ENCODE results near the gene PTPN14. TPM values are rescaled to one million over a fixed set of nuclear protein-coding genes. Genes with fewer than 3 reads are reported as not detected.
A peak's percentile ranks its signal among the peaks of the same experiment; 100 is the strongest.

PTPN14 gene
- total RNA-seq, 1 experiment from 2014 or later: 243 TPM

DNA sequence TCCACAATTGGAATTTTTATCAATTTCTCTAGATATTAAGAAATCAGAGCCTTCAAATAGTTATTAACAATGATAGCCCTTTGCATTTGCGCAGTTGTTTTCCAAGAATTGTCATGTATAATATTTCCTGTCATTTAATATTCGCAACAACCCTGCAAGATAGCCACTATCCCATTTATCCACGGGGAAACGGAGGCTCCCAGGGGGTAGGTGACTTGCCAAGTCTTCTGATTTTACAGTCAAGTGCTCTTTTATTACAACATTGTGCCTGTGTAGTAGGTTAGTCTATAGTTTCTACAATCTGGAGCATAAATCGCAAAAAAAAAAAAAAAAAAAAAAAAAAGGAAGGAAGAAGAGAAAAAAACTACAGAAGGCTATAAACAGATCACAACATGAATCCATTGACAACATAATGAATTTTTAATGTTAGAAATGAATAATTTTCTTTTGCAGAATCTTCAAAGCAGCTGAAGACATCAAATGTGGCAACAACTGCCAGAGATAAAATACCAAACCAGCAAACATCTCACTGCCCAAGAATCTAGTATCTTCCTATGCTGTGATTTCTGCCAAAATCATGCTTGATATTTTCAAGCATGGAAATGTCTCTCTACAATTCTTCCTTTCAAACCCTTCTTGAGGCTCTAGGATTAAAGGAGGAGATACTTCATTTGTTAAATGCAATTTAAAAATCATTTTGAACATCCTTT, 125.5 kb downstream of the PTPN14 start:
- TF ChIP-seq, protein P1, sequence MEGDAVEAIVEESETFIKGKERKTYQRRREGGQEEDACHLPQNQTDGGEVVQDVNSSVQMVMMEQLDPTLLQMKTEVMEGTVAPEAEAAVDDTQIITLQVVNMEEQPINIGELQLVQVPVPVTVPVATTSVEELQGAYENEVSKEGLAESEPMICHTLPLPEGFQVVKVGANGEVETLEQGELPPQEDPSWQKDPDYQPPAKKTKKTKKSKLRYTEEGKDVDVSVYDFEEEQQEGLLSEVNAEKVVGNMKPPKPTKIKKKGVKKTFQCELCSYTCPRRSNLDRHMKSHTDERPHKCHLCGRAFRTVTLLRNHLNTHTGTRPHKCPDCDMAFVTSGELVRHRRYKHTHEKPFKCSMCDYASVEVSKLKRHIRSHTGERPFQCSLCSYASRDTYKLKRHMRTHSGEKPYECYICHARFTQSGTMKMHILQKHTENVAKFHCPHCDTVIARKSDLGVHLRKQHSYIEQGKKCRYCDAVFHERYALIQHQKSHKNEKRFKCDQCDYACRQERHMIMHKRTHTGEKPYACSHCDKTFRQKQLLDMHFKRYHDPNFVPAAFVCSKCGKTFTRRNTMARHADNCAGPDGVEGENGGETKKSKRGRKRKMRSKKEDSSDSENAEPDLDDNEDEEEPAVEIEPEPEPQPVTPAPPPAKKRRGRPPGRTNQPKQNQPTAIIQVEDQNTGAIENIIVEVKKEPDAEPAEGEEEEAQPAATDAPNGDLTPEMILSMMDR (IDR thresholded peaks at IDR 0.05; ENCODE audit: unreplicated experiment): no peak
- intact Hi-C loops (cut with micrococcal nuclease): loop anchor here (10.0 kb wide), 1 partner anchor 49 kb away; no protein-coding TSS in a partner anchor
- BruUV-seq (replicated peaks): no TSS peak
- ChIA-PET POLR2A (interaction anchor here (0.8 to 5.2 kb wide), 9 partner anchors 10 to 148 kb away, joined by 3 to 79 read pairs (median 6); partner anchors contain the start of gene PTPN14), CTCF (no interaction called here)
- H3K4me3 Mint-ChIP-seq (ENCODE audit: unreplicated experiment): no peak overlapping the region
- peaks cover 70% of the 10 kb centered on the region for H3K4me1 Mint-ChIP-seq (ENCODE audit: insufficient read depth, unreplicated experiment)
- H3K27ac Mint-ChIP-seq (ENCODE audit: low read depth, unreplicated experiment): peak overlapping the region; percentile 71
- H3K27me3 Mint-ChIP-seq (ENCODE audit: insufficient read depth, unreplicated experiment): no peaks in the 10 kb centered on the region
- no peak for DNase-seq (ENCODE audit: unreplicated experiment)
- peaks cover 31% of the 10 kb centered on the region for H3K36me3 Mint-ChIP-seq (ENCODE audit: insufficient read depth, unreplicated experiment)
- H3K9me3 Mint-ChIP-seq (ENCODE audit: unreplicated experiment): no peaks in the 10 kb centered on the region

DNA sequence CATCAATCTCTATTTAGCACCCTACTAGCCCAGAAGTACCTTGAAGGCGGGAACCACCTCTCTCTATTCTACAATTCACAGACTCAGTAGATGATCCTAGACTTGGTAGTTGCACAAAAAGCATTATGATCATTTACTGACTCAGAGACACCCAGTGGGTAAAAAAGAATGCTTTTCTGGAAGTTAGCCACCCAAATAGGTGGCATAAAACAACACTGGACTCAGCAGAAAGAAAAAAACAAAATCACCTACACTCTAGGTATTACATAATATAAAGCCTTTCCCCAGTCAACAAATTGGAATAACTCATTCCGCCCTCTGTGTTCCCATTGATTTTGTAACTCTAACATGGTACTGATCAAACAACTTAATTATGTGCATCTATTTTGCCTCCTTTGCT, 126.3 kb downstream of the PTPN14 start:
- no TSS peak for BruUV-seq (replicated peaks)
- POLR2A ChIA-PET: interaction anchor here (0.8 to 5.2 kb wide), 11 partner anchors 10 to 149 kb away, joined by 3 to 143 read pairs (median 32); partner anchors contain the start of gene PTPN14
- TF ChIP-seq, protein P1 (IDR thresholded peaks at IDR 0.05; ENCODE audit: unreplicated experiment): no peak
- no peak overlapping the region for H3K4me3 Mint-ChIP-seq (ENCODE audit: unreplicated experiment)
- CTCF ChIA-PET: interaction anchor here (0.7 kb wide), 1 partner anchor 149 kb away, joined by 3 read pairs; no protein-coding TSS in a partner anchor
- peaks cover 70% of the 10 kb centered on the region for H3K4me1 Mint-ChIP-seq (ENCODE audit: insufficient read depth, unreplicated experiment)
- peaks cover 23% of the 10 kb centered on the region for H3K36me3 Mint-ChIP-seq (ENCODE audit: insufficient read depth, unreplicated experiment)
- peak overlapping the region; percentile 71 for H3K27ac Mint-ChIP-seq (ENCODE audit: low read depth, unreplicated experiment)
- intact Hi-C loops (cut with micrococcal nuclease): loop anchor here (10.0 kb wide), 1 partner anchor 50 kb away; no protein-coding TSS in a partner anchor
- H3K27me3 Mint-ChIP-seq (ENCODE audit: insufficient read depth, unreplicated experiment): no peaks in the 10 kb centered on the region
- H3K9me3 Mint-ChIP-seq (ENCODE audit: unreplicated experiment): no peaks in the 10 kb centered on the region
- peak; percentile 81 for DNase-seq (ENCODE audit: unreplicated experiment)

DNA sequence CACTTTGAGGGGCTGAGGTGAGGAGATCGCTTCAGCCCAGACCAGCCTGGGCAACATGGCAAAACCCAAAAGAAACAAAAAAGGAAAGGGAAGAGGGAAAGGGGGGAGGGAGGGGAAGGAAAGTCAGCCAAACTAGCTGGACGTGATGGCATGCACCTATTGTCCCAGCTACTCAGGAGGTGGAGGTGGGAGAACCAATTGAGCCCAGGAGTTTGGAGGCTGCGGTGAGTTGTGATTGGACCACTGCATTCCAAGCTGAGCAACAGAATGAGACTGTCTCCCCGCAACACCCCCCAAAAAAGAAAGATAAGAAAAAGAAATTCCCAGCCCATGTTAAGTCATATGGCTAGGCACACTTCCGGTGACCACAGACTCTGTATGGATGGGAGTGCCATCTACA, 128.4 kb downstream of the PTPN14 start:
- H3K36me3 Mint-ChIP-seq (ENCODE audit: insufficient read depth, unreplicated experiment): peaks cover 30% of the 10 kb centered on the region
- peaks cover 77% of the 10 kb centered on the region for H3K4me1 Mint-ChIP-seq (ENCODE audit: insufficient read depth, unreplicated experiment)
- no peak for DNase-seq (ENCODE audit: unreplicated experiment)
- no TSS peak for BruUV-seq (replicated peaks)
- ChIA-PET POLR2A (interaction anchor here (1.1 to 5.2 kb wide), 19 partner anchors 9 to 160 kb away, joined by 3 to 143 read pairs (median 8); partner anchors contain the start of gene PTPN14), CTCF (interaction anchor here (0.7 to 1.8 kb wide), 7 partner anchors 9 to 205 kb away, joined by 3 to 7 read pairs (median 4); partner anchors contain the start of gene PTPN14)
- intact Hi-C loops (cut with micrococcal nuclease): loop anchor here (10.0 kb wide), 1 partner anchor 52 kb away; no protein-coding TSS in a partner anchor
- TF ChIP-seq, protein P1 (IDR thresholded peaks at IDR 0.05; ENCODE audit: unreplicated experiment): no peak
- H3K27me3 Mint-ChIP-seq (ENCODE audit: insufficient read depth, unreplicated experiment): no peaks in the 10 kb centered on the region
- H3K27ac Mint-ChIP-seq (ENCODE audit: low read depth, unreplicated experiment): peak overlapping the region; percentile 80
- no peak overlapping the region for H3K4me3 Mint-ChIP-seq (ENCODE audit: unreplicated experiment)
- H3K9me3 Mint-ChIP-seq (ENCODE audit: unreplicated experiment): no peaks in the 10 kb centered on the region

DNA sequence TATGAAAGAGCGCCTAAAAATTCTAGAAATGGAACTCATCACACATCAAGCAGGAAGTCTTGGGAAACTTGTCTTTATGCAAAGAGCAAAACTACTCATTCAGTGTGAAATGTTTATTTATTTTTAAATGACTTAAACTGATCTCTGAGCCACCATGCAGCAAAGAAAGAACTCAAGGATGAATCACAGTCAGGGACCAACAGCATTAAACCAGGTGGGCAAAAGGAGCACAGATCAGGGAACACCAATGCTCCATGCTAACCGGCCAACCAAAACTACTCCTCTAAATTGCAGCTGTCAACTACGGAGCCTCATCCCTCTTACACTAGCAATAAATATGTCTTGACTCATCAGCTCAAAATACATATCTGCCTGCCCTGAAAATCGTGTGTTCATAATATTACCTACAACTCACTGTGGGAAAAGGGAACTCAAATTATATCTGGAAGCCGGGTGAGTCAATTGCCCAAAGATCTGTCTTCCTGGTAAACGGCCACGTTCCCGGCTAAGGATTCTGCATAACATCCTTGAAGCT, 129.2 kb downstream of the PTPN14 start:
- intact Hi-C loops (cut with micrococcal nuclease): loop anchor here (10.0 kb wide), 1 partner anchor 53 kb away; no protein-coding TSS in a partner anchor
- no TSS peak for BruUV-seq (replicated peaks)
- DNase-seq (ENCODE audit: unreplicated experiment): peak; percentile 84
- ChIA-PET CTCF (interaction anchor here (0.5 to 1.7 kb wide), 18 partner anchors 8 to 168 kb away, joined by 3 to 11 read pairs (median 4); partner anchors contain the start of gene PTPN14), POLR2A (interaction anchor here (0.8 to 5.2 kb wide), 27 partner anchors 8 to 160 kb away, joined by 3 to 143 read pairs (median 5); partner anchors contain the start of gene PTPN14)
- Mint-ChIP-seq H3K4me3 (ENCODE audit: unreplicated experiment) (peak overlapping the region; percentile 6), H3K27ac (ENCODE audit: low read depth, unreplicated experiment) (peak overlapping the region; percentile 80), H3K4me1 (ENCODE audit: insufficient read depth, unreplicated experiment) (peaks cover 77% of the 10 kb centered on the region), H3K9me3 (ENCODE audit: unreplicated experiment) (no peaks in the 10 kb centered on the region), H3K36me3 (ENCODE audit: insufficient read depth, unreplicated experiment) (peaks cover 30% of the 10 kb centered on the region), H3K27me3 (ENCODE audit: insufficient read depth, unreplicated experiment) (no peaks in the 10 kb centered on the region)
- TF ChIP-seq, protein P1 (IDR thresholded peaks at IDR 0.05; ENCODE audit: unreplicated experiment): no peak

Measured in MCF 10A (cell line).